Measurements from ENCODE around the gene DTHD1. TPM values are rescaled to one million over a fixed set of nuclear protein-coding genes. Genes with fewer than 3 reads are reported as not detected.

The DTHD1 gene
- total RNA-seq, 1 experiment from 2014 or later = not detected

- no peak for DNase-seq (ENCODE audit: low read depth)
These were observed 62.2 kb downstream of the DTHD1 start for GRCh38 chr4:36343501-36344175.

GRCh38 chr4:36348403-36348938 lies 67.1 kb downstream of the DTHD1 start:
- DNase-seq (ENCODE audit: low read depth) = no peak

- DNase-seq (ENCODE audit: low read depth) = no peak
These were observed 68.6 kb downstream of the DTHD1 start for GRCh38 chr4:36349938-36350549.

GRCh38 chr4:36351082-36351666 lies 69.8 kb downstream of the DTHD1 start:
- DNase-seq (ENCODE audit: low read depth) = peak; percentile 1

GRCh38 chr4:36353998-36354397 lies 72.6 kb downstream of the DTHD1 start:
- DNase-seq (ENCODE audit: low read depth) = no peak

GRCh38 chr4:36358173-36358572 lies 76.8 kb downstream of the DTHD1 start:
- DNase-seq (ENCODE audit: low read depth) = no peak

- no peak for DNase-seq (ENCODE audit: low read depth)
These were observed 79.3 kb downstream of the DTHD1 start for GRCh38 chr4:36360755-36361154.

GRCh38 chr4:36363024-36363423 lies 81.6 kb downstream of the DTHD1 start:
- DNase-seq (ENCODE audit: low read depth) = no peak

GRCh38 chr4:36374836-36375511 lies 93.6 kb downstream of the DTHD1 start:
- no peak for DNase-seq (ENCODE audit: low read depth)

- no peak for DNase-seq (ENCODE audit: low read depth)
These were observed 104.6 kb downstream of the DTHD1 start for GRCh38 chr4:36385951-36386571.

- DNase-seq (ENCODE audit: low read depth) = no peak
These were observed 105.3 kb downstream of the DTHD1 start for GRCh38 chr4:36386691-36387090.

- no peak for DNase-seq (ENCODE audit: low read depth)
These were observed 107.3 kb downstream of the DTHD1 start for GRCh38 chr4:36388710-36389109.

- no peak for DNase-seq (ENCODE audit: low read depth)
These were observed 110.0 kb downstream of the DTHD1 start for GRCh38 chr4:36391411-36391810.

GRCh38 chr4:36392024-36392423 lies 110.6 kb downstream of the DTHD1 start:
- DNase-seq (ENCODE audit: low read depth) = no peak

GRCh38 chr4:36392916-36393315 lies 111.5 kb downstream of the DTHD1 start:
- no peak for DNase-seq (ENCODE audit: low read depth)

Other genes with a start within 250 kb of the DTHD1 start
- gene ARAP2, start 37.1 kb upstream of the DTHD1 start, total RNA-seq (2014; rRNA removed; shearing (Covaris generic)) = under 0.01 and 0.20 TPM in 2 replicates